Medulla oblongata (tissue), 1 donor: Measurements from ENCODE around the gene HAUS3.
A peak's percentile ranks its signal among the peaks of the same experiment; 100 is the strongest.
"Not testable (repeated sequence)": the region's sequence is repeated elsewhere in the genome, so short reads cannot be mapped to it uniquely, and the experiment has no call there.

Experiments used
- DNase-seq: peaks from one replicate; pipeline ENCODE4 v3.0.0-alpha.2; 2015; ENCODE audit errors: extremely low spot score

HAUS3 gene

GRCh38 chr4:2220016-2220630 is 21.8 kb downstream of the HAUS3 start:
- DNase-seq: peak; percentile 87

- no peak for DNase-seq
Observed at GRCh38 chr4:2219233-2219760, 22.6 kb downstream of the HAUS3 start.

- no peak for DNase-seq
Observed at GRCh38 chr4:2218436-2218835, 23.5 kb downstream of the HAUS3 start.

GRCh38 chr4:2217726-2218125 is 24.2 kb downstream of the HAUS3 start:
- no peak for DNase-seq

GRCh38 chr4:2212831-2213230 is 29.1 kb downstream of the HAUS3 start:
- DNase-seq: no peak

GRCh38 chr4:2202789-2203188 is 39.1 kb downstream of the HAUS3 start:
- not testable (repeated sequence) for DNase-seq

GRCh38 chr4:2194496-2194895 is 47.4 kb downstream of the HAUS3 start:
- DNase-seq: no peak

- no peak for DNase-seq
Observed at GRCh38 chr4:2193326-2193725, 48.6 kb downstream of the HAUS3 start.

- DNase-seq: no peak
Observed at GRCh38 chr4:2186865-2187172, 55.1 kb downstream of the HAUS3 start.

GRCh38 chr4:2186133-2186864 is 55.6 kb downstream of the HAUS3 start:
- DNase-seq: no peak

- no peak for DNase-seq
Observed at GRCh38 chr4:2183394-2183793, 58.5 kb downstream of the HAUS3 start.

GRCh38 chr4:2182994-2183393 is 58.9 kb downstream of the HAUS3 start:
- no peak for DNase-seq

GRCh38 chr4:2180410-2180809 is 61.5 kb downstream of the HAUS3 start:
- no peak for DNase-seq

GRCh38 chr4:2179717-2180116 is 62.2 kb downstream of the HAUS3 start:
- DNase-seq: no peak

- no peak for DNase-seq
Observed at GRCh38 chr4:2178986-2179385, 62.9 kb downstream of the HAUS3 start.
